Activated naive CD4-positive, alpha-beta T cell treated with anti-CD3 and anti-CD28 coated beads for 36 hours (primary cell): Measurements from ENCODE around the gene VSTM2L. TPM values are rescaled to one million over a fixed set of nuclear protein-coding genes. Genes with fewer than 3 reads are reported as not detected.

Experiments used
- total RNA-seq, 2 experiments: library from RNA; stranded (reverse); gene quantifications; one replicate each; pipeline ENCODE4 v1.2.3, GENCODE V29; 2021

The VSTM2L gene
- total RNA-seq, 2 experiments from 2014 or later = not detected

Other genes starting within 250 kb of the VSTM2L start
- 10 to 100 TPM; 66.4 to 75.4 TPM for gene CTNNBL1, start 209.1 kb upstream of the VSTM2L start, total RNA-seq
- gene TTI1, start 130.3 kb downstream of the VSTM2L start, total RNA-seq = 10 to 100 TPM; 32.8 to 36.2 TPM
- gene RPRD1B, start 130.6 kb downstream of the VSTM2L start, total RNA-seq = 10 to 100 TPM; 31.6 to 32.7 TPM